ENCODE data around the gene GINS2.

GINS2 gene

DNA sequence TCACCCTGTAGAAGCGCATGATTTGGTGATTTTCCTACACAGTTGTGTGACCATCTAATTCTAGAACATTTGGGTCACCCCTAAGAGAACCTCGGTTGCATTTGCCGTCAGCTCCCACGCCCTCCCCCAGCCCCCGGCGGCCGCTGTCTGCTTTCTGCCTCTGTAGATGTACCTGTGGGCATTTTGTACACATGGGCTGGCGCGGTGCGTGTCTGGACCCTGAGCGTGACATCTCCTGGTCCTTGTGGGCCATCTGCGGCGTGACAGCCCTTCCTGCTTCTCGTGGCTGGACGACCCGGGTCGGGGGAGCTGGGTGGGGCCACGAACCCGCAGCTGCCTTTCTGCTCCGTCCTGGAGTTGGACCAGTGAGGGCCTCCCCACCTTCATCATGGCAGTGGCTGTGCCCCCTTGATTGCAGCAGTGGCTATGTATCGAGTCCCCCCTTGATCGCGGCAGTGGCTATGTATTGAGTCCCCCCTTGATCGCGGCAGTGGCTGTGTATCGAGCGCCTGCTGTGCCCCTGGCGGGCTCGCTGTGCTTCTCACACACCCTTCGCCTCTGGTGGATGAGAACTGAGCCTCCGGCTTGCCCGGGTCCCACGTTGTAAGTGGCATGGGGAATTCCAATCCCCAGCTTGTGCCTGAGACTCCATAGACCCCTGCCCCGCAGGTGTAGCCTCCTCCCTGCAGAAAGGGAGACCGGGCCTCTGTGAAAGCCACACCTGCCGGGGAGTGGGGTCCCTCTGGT is 51.5 kb downstream of the GINS2 start:
- DNase-seq = no peak

DNA sequence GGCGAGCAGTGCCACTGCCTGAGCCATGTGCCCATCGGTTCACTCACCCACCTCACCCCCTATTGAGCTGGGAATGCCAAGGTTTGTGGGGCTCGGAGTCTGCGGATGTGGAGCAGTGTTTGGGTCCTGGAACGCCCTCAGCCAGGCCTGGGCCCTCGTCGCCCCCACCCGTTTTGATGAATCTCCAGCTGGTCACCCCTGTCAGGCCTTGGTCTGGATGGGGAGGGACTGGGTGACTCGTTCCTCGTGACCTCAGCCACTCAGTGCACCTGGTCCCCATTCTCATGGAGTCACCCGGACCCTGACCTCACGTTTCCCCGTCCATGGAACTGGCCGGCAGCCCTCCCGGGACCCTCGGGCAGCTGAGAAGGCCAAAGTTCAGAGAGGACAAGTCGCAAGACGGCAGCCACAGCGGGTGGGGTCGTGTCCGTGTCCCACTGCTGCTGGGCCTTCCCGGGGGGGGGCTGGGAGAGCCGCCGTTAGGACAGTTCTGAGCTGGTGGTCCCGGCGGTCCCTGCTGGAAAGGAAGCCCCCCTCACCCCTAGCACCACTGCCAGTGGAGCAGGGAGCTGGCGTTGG is 52.4 kb downstream of the GINS2 start:
- no peak for DNase-seq

DNA sequence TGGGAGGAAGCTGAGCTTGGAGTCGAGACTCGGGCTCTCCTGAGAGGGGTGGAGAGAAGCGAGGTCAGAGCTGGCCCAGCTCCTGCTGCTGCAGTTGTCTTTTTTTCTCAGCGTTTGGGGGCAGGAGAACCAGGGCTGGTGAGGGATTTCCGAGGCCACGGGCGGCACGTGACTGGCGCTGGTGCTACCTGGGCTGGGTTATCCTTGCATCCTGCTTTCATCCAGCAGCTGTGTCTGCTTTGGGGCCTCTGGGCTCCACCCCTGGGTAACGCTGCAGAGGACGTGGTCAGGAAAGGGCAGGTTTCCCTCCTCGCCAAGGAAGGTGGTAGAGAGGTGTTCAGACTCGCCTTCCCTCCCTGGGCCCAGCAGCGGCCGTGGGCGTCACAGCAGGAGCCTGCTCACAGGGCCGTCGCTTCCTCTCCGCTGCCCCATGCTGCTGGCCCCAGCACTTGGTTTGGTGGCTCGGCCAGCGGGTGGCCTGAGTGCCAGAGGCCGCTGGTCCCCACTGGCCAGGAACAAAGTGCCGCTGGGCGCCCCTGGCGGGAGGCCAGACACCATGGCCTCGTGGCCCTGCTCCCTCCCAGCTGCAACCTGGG is 53.1 kb downstream of the GINS2 start:
- DNase-seq = no peak

DNA sequence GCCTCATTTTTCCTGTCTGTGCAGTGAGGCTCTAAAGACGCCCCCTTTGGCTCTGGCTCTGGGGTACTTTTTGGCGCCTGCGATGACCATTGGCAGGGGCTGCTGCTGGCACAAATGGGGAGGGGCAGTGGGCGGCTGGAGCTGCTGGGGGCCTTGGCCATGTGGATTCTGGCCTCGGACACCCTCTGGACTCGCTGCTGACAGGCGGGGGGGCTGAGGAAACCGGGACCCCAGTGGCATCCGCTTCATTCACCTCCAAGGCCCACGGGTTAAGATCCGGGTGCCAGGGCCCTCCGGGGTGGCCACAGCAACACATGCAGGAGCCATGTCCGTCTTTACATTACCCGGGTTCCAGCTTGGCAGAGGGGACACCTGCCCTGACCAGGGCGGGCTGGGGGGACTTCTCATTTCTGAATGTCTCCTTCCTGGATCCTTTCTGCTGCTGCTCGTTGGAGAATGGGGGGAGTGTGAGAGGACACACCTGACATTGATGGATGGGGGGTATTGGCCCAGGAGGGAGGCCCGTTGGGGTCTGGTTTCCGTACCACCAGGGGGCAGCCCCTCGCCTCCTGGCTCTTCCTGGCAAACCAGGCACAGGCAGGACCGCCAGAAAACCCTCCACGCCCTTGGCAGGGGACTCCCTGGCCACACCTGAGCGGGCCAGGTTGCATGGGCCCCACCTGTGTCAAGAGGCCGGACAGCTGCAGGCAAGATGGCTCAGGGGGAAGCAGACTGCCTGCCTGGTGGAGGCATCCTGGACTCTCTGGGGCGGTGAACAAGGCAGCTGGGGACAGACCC is 53.8 kb downstream of the GINS2 start:
- no peak for DNase-seq

DNA sequence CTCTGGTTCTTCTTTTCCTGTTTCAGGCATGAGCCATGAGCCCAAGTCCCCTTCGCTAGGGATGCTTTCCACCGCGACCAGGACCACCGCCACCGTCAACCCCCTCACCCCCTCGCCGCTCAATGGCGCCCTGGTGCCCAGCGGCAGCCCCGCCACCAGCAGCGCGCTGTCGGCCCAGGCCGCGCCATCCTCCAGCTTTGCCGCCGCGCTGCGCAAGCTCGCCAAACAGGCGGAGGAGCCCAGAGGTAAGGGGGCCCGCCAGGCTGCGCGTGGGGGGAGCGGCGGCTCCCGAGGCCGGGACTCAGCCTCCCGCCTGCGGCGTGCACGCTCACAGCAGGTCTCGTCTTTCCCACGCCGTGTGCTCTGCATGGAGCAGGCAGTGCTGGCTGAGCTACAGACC is 54.9 kb downstream of the GINS2 start:
- DNase-seq = no peak

DNA sequence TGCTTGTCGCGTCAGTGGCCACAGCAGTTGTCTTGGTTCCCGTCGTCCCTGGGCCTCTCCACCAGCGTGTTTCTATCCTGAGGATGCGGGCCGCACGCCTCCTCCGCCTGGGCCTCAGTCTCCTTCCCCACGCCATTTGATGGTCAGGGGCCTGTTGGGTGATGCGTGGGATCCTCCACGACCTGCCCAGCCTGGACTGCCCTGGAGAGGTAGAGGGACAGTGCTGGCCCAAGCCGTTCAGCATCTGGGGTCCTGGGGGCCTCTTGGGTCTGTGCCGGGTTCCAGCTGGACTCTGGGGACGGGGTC is 55.4 kb downstream of the GINS2 start:
- DNase-seq = no peak

DNA sequence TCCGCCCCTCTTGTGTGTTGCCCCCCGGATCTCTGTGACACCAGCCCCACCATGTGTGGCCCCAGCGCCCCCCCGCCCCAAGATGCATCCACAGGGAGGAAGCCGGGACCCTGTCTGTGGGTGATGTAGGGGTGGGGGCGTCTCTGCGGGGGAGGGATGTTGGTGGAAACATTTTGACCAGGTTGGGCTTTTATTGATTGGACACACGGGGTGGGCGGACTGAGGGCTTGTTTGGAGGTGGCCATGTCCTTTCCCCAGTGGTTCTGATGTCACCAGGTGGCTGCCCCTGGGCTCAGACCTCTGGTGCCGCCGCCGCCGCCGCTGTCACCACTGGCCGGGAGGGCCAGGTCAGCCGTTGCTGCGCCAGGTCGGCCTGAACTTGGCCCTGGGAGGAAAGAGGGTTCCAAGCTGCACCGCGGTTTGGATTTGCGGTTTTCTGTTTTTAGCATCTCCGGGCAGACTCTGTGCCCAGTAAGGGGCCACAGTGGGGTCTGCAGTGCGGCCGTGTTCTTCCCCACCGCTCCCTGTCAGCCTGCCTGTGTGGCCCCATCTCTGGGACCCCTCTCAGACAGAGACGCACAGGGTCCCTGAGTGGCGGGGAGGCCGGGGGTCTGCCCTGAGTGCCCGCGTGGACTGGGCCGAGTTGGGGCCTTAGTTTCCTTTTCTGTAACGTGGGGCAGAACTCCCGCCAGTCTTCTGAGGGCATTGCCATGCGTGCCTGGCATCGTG is 55.9 kb downstream of the GINS2 start:
- DNase-seq = no peak

DNA sequence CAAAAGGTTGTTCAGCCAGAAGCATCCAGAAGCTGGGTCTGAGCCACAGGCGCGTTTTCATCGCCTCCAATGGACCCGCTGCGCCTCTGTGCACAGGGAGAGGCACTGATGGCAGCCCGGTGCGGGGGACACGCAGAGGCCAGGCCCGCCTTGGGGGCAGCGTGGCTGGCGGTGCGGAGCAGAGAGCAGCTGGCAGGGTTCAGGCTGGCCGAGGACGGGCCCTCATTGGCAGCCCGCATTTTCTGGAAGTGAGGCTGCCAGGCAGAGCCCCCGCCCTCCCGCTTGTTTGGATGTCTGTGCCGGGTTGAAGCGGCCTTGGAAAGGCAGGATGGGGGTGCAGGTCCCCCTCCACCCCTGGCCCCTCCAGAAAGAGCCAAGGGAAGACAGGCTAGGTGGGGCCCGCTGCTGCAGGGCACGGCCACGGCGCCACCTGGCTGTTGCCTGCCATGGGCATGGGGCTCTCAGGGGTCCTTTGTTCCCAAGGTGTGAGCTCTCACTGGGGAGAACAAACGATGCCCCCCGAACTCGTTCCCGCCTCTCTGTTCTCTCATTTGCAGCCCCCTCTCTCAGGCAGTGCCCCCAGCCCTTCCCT is 56.9 kb downstream of the GINS2 start:
- no peak for DNase-seq

DNA sequence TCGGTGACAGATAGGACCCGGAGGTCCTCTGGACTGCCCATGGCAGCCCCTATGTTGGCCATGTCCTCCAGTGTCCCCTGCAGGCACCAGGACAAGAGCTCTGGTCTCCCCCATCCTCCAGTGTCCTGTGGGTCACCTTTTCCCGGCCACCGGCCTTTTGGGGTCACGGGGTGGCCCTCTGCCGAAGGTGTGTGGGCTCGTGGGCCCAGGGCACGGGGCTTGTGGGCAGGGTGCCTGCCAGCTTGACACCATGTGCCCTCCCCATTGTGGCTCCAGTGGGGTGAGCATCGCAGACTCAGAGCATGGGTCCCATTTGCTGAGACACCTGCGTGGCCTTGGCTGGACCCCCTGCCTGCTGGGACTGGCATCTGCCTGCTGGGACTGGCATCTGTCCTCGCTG is 57.5 kb downstream of the GINS2 start:
- DNase-seq = no peak

DNA sequence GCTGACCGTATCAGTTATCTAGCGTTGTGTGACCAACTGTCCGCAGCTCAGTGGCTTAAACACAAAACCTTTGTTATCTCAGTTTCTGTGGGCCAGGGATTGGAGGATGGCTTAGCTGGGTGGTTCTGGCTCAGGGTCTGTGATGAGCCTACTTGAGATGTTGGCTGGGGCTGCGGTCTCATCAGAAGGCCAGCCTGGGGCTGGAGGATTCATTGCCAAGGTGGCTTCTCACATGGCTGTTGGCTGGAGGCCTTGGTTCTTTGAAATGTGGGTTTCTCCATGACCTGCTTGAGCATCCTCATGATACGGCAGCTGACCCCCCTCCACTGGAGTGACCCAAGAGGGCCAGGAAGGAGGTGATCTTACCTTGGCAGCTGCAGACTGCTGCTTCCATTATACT is 58.9 kb downstream of the GINS2 start:
- DNase-seq = no peak

DNA sequence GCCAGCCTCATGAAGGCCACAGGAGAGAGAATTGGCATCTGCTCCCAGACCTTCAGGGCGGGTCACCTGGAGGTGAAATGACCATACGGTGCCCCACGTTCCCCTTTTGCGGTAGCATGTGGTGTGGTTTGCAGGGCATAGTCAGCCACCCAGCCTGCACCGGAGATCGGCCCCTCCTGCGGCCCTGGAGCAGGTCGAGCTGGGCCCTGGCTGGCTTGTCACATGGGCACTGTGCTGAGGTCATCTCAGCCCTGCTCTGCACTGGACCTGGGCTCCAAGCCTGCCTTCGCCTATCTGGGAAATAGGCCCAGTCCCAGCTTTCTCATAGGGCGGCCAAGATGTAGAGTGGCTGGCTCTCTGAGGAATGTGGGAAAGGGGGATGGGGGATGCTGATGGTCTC is 59.4 kb downstream of the GINS2 start:
- DNase-seq = no peak

DNA sequence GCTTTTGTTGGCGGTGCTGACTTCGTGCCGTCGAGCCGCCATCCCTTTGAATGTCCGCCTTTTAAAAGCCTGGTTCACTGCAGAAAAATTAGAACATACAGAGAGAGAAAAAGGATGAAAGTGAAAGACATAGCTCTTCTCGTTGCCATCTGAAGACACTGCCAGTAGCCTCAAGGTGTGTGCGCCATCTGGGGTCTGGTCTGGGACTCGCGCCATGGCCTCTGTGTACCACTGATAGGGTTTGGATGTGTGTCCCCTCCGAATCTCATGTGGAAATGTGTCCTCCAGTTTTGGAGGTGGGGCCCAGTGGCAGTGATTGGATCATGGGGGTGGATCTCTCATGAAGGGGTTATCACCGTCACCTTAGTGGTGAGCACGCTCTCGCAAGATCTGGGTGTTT is 60.1 kb downstream of the GINS2 start:
- no peak for DNase-seq

DNA sequence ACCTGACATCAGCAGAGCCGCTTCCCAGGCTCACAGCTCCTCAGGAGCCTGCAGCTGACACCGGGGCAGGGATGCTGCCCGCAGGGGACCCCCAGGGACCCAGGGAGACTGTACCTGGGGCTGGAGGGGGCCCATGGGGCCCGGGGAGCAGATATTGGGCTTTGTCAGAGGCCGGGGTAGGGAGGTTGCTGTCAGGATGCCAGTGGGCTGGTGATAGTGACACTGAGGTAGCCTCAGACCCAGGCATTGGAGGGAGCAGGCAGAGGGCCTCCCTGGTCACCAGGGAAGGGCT is 60.5 kb downstream of the GINS2 start:
- no peak for DNase-seq

DNA sequence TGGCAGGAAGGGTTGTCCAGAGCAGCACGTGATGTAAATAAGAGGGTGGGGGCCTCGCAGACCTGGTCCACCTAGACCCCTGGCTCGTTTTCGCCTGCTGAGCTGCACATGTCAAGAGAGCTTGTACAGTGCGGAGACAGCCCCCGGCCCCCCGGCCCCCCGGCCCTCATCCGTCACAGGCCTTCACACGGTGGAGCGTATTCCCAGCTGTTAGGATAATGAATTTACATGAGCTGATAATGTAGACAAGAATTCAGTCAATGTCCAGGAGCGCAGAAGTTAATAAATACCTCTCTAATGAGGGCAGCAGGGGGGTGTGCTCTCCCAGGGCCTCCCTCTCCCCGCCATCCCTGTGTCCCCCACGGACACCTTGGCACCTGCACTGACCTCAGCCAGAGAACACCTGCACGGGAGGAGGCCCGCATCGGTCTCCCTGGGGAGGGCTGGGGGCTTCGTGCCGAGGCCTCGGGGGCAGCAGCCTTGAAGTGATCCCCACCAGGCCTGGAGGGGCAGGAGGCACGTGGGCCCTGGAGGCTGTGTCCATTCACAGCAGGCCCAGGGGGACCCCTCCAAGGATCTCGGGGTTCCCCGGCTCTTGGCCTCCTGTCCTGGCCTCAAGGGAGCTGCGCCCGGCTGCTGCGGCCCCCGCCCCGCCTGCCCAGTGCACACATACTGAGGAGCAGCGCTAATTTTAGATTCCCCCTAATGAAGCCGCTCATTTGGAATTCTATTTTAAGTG is 61.1 kb downstream of the GINS2 start:
- no peak for DNase-seq

DNA sequence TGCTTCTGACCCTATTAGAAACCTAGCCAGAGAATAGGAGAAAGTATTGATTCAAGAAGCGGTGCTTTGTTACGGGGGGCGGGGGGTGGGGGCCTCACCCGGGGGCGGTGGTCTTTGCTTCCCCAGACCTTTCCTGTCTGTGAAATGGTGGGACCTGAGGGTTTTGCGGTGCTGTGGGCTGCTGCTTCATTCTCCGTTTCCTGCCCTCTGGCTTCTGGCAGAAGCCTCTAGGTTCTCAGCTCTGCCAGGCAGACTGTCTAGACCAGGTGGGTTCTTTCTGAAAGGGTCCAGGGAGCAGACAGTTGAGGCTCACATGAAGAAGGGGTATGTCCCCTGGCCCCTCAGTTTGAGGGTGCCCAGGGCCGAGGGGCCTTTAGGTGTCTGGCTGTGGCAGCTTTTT is 61.7 kb downstream of the GINS2 start:
- DNase-seq = no peak
